H9 (cell line): Measurements from ENCODE around the gene CHD3. TPM values are rescaled to one million over a fixed set of nuclear protein-coding genes. Genes with fewer than 3 reads are reported as not detected.

Experiments
- DNase-seq: peaks from one replicate; pipeline ENCODE4 v3.0.0-alpha.2; 2017
- H2AFZ ChIP-seq: one replicate; pipeline ENCODE4 v1.6.1; 2013; ENCODE audit warnings: mild to moderate bottlenecking, low read length, control low read depth, moderate library complexity
- H2AK5ac ChIP-seq: 2 replicates; pipeline ENCODE4 v1.6.1; 2013; ENCODE audit warnings: low read length, control low read depth, mixed read lengths; ENCODE audit not compliant: insufficient read length
- H2BK120ac ChIP-seq: one replicate; pipeline ENCODE4 v1.6.1; 2013; ENCODE audit warnings: low read depth, mild to moderate bottlenecking, low read length, control low read depth, inconsistent platforms; ENCODE audit not compliant: poor library complexity, severe bottlenecking
- H2BK12ac ChIP-seq: 2 replicates; pipeline ENCODE4 v1.6.1; 2013; ENCODE audit warnings: low read length, control low read depth, mixed read lengths, low read depth; ENCODE audit not compliant: insufficient read length
- H2BK15ac ChIP-seq: 2 replicates; pipeline ENCODE4 v1.6.1; 2013; ENCODE audit warnings: low read depth, low read length, control low read depth
- H2BK20ac ChIP-seq: one replicate; pipeline ENCODE4 v1.6.1; 2013; ENCODE audit warnings: low read depth, mild to moderate bottlenecking, low read length, control low read depth, inconsistent platforms; ENCODE audit not compliant: poor library complexity, severe bottlenecking
- H2BK5ac ChIP-seq: 2 replicates; pipeline ENCODE4 v1.6.1; 2013; ENCODE audit warnings: low read length, control low read depth, mixed read lengths; ENCODE audit not compliant: insufficient read length
- H3K14ac ChIP-seq: 2 replicates; pipeline ENCODE4 v1.6.1; 2013; ENCODE audit warnings: low read length, control low read depth; ENCODE audit not compliant: insufficient read depth
- H3K18ac ChIP-seq: 2 replicates; pipeline ENCODE4 v1.6.1; 2013; ENCODE audit warnings: low read depth, mild to moderate bottlenecking, mixed read lengths, low read length, control low read depth; ENCODE audit not compliant: insufficient read length
- H3K23ac ChIP-seq: 2 replicates; pipeline ENCODE4 v1.6.1; 2013; ENCODE audit warnings: low read length, control low read depth, mixed read lengths, low read depth; ENCODE audit not compliant: insufficient read length
- H3K23me2 ChIP-seq: 2 replicates; pipeline ENCODE4 v1.6.1; 2013; ENCODE audit warnings: low read depth, mild to moderate bottlenecking, mixed read lengths, low read length, control low read depth; ENCODE audit not compliant: insufficient read length, poor library complexity, severe bottlenecking
- H3K27ac ChIP-seq: 2 replicates; pipeline ENCODE4 v1.5.1; 2013; ENCODE audit warnings: low read length, control low read depth, mixed read lengths, low read depth; ENCODE audit not compliant: insufficient read length
- H3K27me3 ChIP-seq: 2 replicates; pipeline ENCODE4 v1.6.1; 2013; ENCODE audit warnings: low read length, control low read depth, inconsistent platforms; ENCODE audit not compliant: insufficient read depth
- H3K4ac ChIP-seq: 2 replicates; pipeline ENCODE4 v1.6.1; 2013; ENCODE audit warnings: low read depth, mild to moderate bottlenecking, control low read depth, inconsistent platforms, low read length, moderate library complexity
- H3K4me1 ChIP-seq: 2 replicates; pipeline ENCODE4 v1.6.1; 2013; ENCODE audit warnings: low read length, control low read depth, inconsistent platforms; ENCODE audit not compliant: insufficient read depth
- H3K4me2 ChIP-seq: 2 replicates; pipeline ENCODE4 v1.6.1; 2013; ENCODE audit warnings: low read length, control low read depth, mixed read lengths; ENCODE audit not compliant: insufficient read length, insufficient read depth
- H3K56ac ChIP-seq: 2 replicates; pipeline ENCODE4 v1.6.1; 2013; ENCODE audit warnings: low read depth, mild to moderate bottlenecking, mixed read lengths, low read length, control low read depth; ENCODE audit not compliant: insufficient read length
- H3K79me1 ChIP-seq: 2 replicates; pipeline ENCODE4 v1.6.1; 2013; ENCODE audit warnings: low read depth, mild to moderate bottlenecking, moderate library complexity, low read length, control low read depth, inconsistent platforms; ENCODE audit not compliant: insufficient read depth, poor library complexity, severe bottlenecking
- H3K79me2 ChIP-seq: 2 replicates; pipeline ENCODE4 v1.6.1; 2013; ENCODE audit warnings: low read length, control low read depth, inconsistent platforms; ENCODE audit not compliant: insufficient read depth
- H3K9ac ChIP-seq: 2 replicates; pipeline ENCODE4 v1.6.1; 2013; ENCODE audit warnings: low read length, control low read depth, mixed read lengths; ENCODE audit not compliant: insufficient read length; ENCODE audit errors: extremely low read depth
- H3K9me3 ChIP-seq: one replicate; pipeline ENCODE4 v1.6.1; 2013; ENCODE audit warnings: low read depth, low read length, inconsistent platforms; ENCODE audit not compliant: control insufficient read depth
- H3T11ph ChIP-seq: one replicate; pipeline ENCODE4 v1.6.1; 2013; ENCODE audit warnings: mild to moderate bottlenecking, low read length, control low read depth, inconsistent platforms
- H4K20me1 ChIP-seq: one replicate; pipeline ENCODE4 v1.6.1; 2013; ENCODE audit not compliant: control insufficient read depth, insufficient read length, insufficient read depth
- H4K5ac ChIP-seq: 2 replicates; pipeline ENCODE4 v1.6.1; 2013; ENCODE audit warnings: low read depth, mild to moderate bottlenecking, mixed read lengths, low read length, control low read depth; ENCODE audit not compliant: insufficient read length
- H4K8ac ChIP-seq: replicated peaks from 2 replicates; pipeline ENCODE4 v1.6.1; 2013; ENCODE audit warnings: low read length, control low read depth, mixed read lengths, low read depth; ENCODE audit not compliant: insufficient read length
- H4K91ac ChIP-seq: 2 replicates; pipeline ENCODE4 v1.6.1; 2013; ENCODE audit warnings: low read depth, mild to moderate bottlenecking, moderate library complexity, mixed read lengths, low read length, control low read depth; ENCODE audit not compliant: insufficient read length
- H3K27ac Mint-ChIP-seq, 3 experiments: 2 replicates in 2 of 3; 3 replicates in 1 of 3; pipeline ENCODE4 v1.8.0; 2020 to 2021; ENCODE audit warnings: mixed read lengths in 3 of 3, mild to moderate bottlenecking in 1 of 3, moderate library complexity in 1 of 3
- H3K27me3 Mint-ChIP-seq: 2 replicates; pipeline ENCODE4 v1.8.0; 2021; ENCODE audit warnings: low read depth, mild to moderate bottlenecking, moderate library complexity, mixed read lengths
- H3K36me3 Mint-ChIP-seq, 3 experiments: 2 replicates in 2 of 3; 3 replicates in 1 of 3; pipeline ENCODE4 v1.8.0; 2020 to 2021; ENCODE audit warnings: low read depth in 3 of 3, mixed read lengths in 3 of 3; ENCODE audit not compliant: insufficient read depth in 1 of 3
- H3K4me1 Mint-ChIP-seq, 2 experiments: 2 replicates each; pipeline ENCODE4 v1.8.0; 2020; ENCODE audit warnings: mixed read lengths in 2 of 2
- H3K4me3 Mint-ChIP-seq, 2 experiments: 2 replicates in 1 of 2; 3 replicates in 1 of 2; pipeline ENCODE4 v1.8.0; 2020 to 2021; ENCODE audit warnings: mild to moderate bottlenecking in 2 of 2, mixed read lengths in 2 of 2, moderate library complexity in 1 of 2
- H3K9me3 Mint-ChIP-seq, 2 experiments: 2 replicates in 1 of 2; 3 replicates in 1 of 2; pipeline ENCODE4 v1.8.0; 2020; ENCODE audit warnings: mild to moderate bottlenecking in 2 of 2, mixed read lengths in 2 of 2, moderate library complexity in 1 of 2
- CTCF ChIP-seq: fragments of 200-600 bp; sonication (generic); conservative IDR thresholded peaks from 3 replicates; pipeline ENCODE4 v1.8.0; 2021; ENCODE audit warnings: antibody characterized with exemption, mild to moderate bottlenecking
- WGBS: extraction: QIAGEN DNeasy Blood & Tissue Kit; methylation state at CpG from one replicate; pipeline ENCODE4 v1.1.7; 2013; ENCODE audit warnings: missing lambda C conversion rate, low lambda C conversion rate, mixed read lengths; ENCODE audit not compliant: insufficient read length; ENCODE audit errors: extremely low coverage; 5-methylcytosine and 5-hydroxymethylcytosine counted together
- total RNA-seq: library from RNA; stranded (reverse); gene quantifications from 2 replicates; pipeline ENCODE4 v1.2.1, GENCODE V29; 2021

CHD3 gene
- total RNA-seq, 1 experiment from 2014 or later: 33.2 TPM

- Histone ChIP-seq H3K79me2 (no peaks in the 10 kb centered on the region), H3K14ac (no peak overlapping the region), H3K23me2 (no peaks in the 10 kb centered on the region), H2BK15ac (no peak overlapping the region), H3K23ac (no peak overlapping the region), H4K91ac (no peak overlapping the region), H2AFZ (no peak overlapping the region), H4K20me1 (no peaks in the 10 kb centered on the region), H3K56ac (no peak overlapping the region), H3T11ph (no peak overlapping the region), H3K79me1 (no peaks in the 10 kb centered on the region), H2BK12ac (no peak overlapping the region), H2AK5ac (no peak overlapping the region), H4K5ac (no peak overlapping the region), H3K4me2 (no peak overlapping the region), H3K9ac (no peak overlapping the region), H3K18ac (no peak overlapping the region), H3K4me1 (no peaks in the 10 kb centered on the region), H2BK5ac (no peak overlapping the region), H3K4ac (no peak overlapping the region), H4K8ac (no peak overlapping the region), H3K27me3 (no peaks in the 10 kb centered on the region), H3K9me3 (no peaks in the 10 kb centered on the region), H3K27ac (no peak overlapping the region), H2BK120ac (no peak overlapping the region), H2BK20ac (no peak overlapping the region)
- no peak for TF ChIP-seq CTCF
- Mint-ChIP-seq H3K27ac (no peak overlapping the region), H3K4me1 (no peaks in the 10 kb centered on the region), H3K36me3 (peaks cover 22 to 78% (median 75%) of the 10 kb centered on the region in 3 experiments; a peak in 6 of 7 replicates), H3K27me3 (no peaks in the 10 kb centered on the region), H3K4me3 (no peak overlapping the region), H3K9me3 (no peaks in the 10 kb centered on the region)
- no peak for DNase-seq
- no CpG with 5 or more reads among the region's 6 CpGs for WGBS
These were observed 52.2 kb downstream of the CHD3 start for GRCh38 chr17:7940743-7941142.
